HepG2 (cell line): Measurements from ENCODE around the gene SLIT3. TPM values are rescaled to one million over a fixed set of nuclear protein-coding genes. Genes with fewer than 3 reads are reported as not detected.

Experiments
- ATAC-seq: fragments of 200-7000 bp; cut with Tn5 transposase; 3 replicates; pipeline ENCODE4 v1.9.1; 2020; ENCODE audit warnings: mild to moderate bottlenecking, moderate library complexity
- BruUV-seq: library from RNA; stranded (reverse); fragments of 400-500 nt; replicated peaks from 2 replicates; lab custom pipeline; 2021; lab: Mats Ljungman, UMichigan
- CTCF ChIA-PET: fragments of 300-600 bp; formaldehyde crosslinking; extraction: SDS; loops from one replicate; lab custom pipeline; 2021; ENCODE audit warnings: low total read pairs, inconsistent platforms, low intra/inter-chr PET ratio; lab: Yijun Ruan, JAX
- POLR2A ChIA-PET: fragments of 350-600 bp; sonication (Branson Sonifier 250); formaldehyde crosslinking; loops from one replicate; lab custom pipeline; 2020; ENCODE audit warnings: antibody characterized with exemption, inconsistent platforms; lab: Yijun Ruan, JAX
- DNase-seq: peaks from one replicate; pipeline ENCODE4 v3.0.0-alpha.2; 2015; ENCODE audit warnings: low spot score
- FAIRE-seq: peaks from 3 replicates; lab custom pipeline; 2011; peaks lifted over from hg19 to GRCh38; lab: Jason Lieb, UNC
- H2AFZ ChIP-seq: one replicate; pipeline ENCODE4 v1.6.1; 2011; ENCODE audit warnings: low read length, inconsistent platforms
- H3K27ac ChIP-seq: fragments of 300-600 bp; 3 replicates; pipeline ENCODE4 v1.8.0; 2011; ENCODE audit warnings: mixed run types, mild to moderate bottlenecking, mixed read lengths, low read length, inconsistent platforms; ENCODE audit not compliant: insufficient read depth; ENCODE audit errors: extremely low read length
- H3K27me3 ChIP-seq, 2 experiments: fragments of 200-600 bp in 1 of 2; 2 replicates in 1 of 2; 3 replicates in 1 of 2; pipeline versions ENCODE4 v1.6.0 to v1.8.0; 2011; ENCODE audit warnings: low read length in 2 of 2, mild to moderate bottlenecking in 2 of 2, moderate library complexity in 2 of 2, inconsistent platforms in 1 of 2; ENCODE audit not compliant: insufficient read depth in 2 of 2, control insufficient read depth in 1 of 2
- H3K36me3 ChIP-seq, 2 experiments: fragments of 200-600 bp in 1 of 2; replicated peaks in 1 of 2; 2 replicates in 1 of 2; 3 replicates in 1 of 2; pipeline versions ENCODE4 v1.5.1 to v1.8.0; 2011; ENCODE audit warnings: low read length in 2 of 2, inconsistent platforms in 1 of 2; ENCODE audit not compliant: insufficient read depth in 2 of 2, control insufficient read depth in 1 of 2
- H3K4me1 ChIP-seq: 2 replicates; pipeline ENCODE4 v1.5.1; 2012; ENCODE audit warnings: low read length, inconsistent platforms; ENCODE audit not compliant: insufficient read depth
- H3K4me2 ChIP-seq: 2 replicates; pipeline ENCODE4 v1.6.0; 2011; ENCODE audit warnings: low read depth, low read length, inconsistent platforms
- H3K4me3 ChIP-seq, 3 experiments: fragments of 200-600 bp in 1 of 3; sonication (generic), shearing (Covaris generic) in 1 of 3; replicated peaks in 1 of 3; 2 replicates each; pipeline ENCODE4 v1.5.1; 2011 to 2016; ENCODE audit warnings: low read length in 3 of 3, inconsistent platforms in 2 of 3, low read depth in 2 of 3, mild to moderate bottlenecking in 2 of 3, control low read depth in 1 of 3, mixed read lengths in 1 of 3; ENCODE audit not compliant: insufficient read depth in 1 of 3
- H3K79me2 ChIP-seq: one replicate; pipeline ENCODE4 v1.6.1; 2011; ENCODE audit warnings: low read length, inconsistent platforms; ENCODE audit not compliant: insufficient read depth
- H3K9ac ChIP-seq: 2 replicates; pipeline ENCODE4 v1.6.0; 2011; ENCODE audit warnings: mild to moderate bottlenecking, low read depth, low read length, inconsistent platforms; ENCODE audit not compliant: insufficient read depth
- H3K9me3 ChIP-seq: 2 replicates; pipeline ENCODE4 v1.5.1; 2012; ENCODE audit warnings: mild to moderate bottlenecking, low read length
- H4K20me1 ChIP-seq: 2 replicates; pipeline ENCODE4 v1.6.0; 2011; ENCODE audit warnings: inconsistent platforms, mild to moderate bottlenecking, low read length, moderate library complexity; ENCODE audit not compliant: insufficient read depth
- DMAP1 ChIP-seq: IDR thresholded peaks from 2 replicates; pipeline ENCODE4 v1.6.1; 2016
- DNMT3B ChIP-seq: conservative IDR thresholded peaks from 2 replicates; pipeline ENCODE4 v1.6.1; 2016; ENCODE audit warnings: missing biosample characterization, control low read depth
- GZF1 ChIP-seq: sonication (generic); formaldehyde crosslinking; IDR thresholded peaks from 2 replicates; pipeline ENCODE4 v1.5.1; 2020; ENCODE audit warnings: mild to moderate bottlenecking, missing genetic modification reagents
- HDAC6 ChIP-seq: fragments of 200-600 bp; sonication (generic); IDR thresholded peaks from 2 replicates; pipeline ENCODE4 v1.7.0; 2017; ENCODE audit warnings: mild to moderate bottlenecking, antibody characterized with exemption, low read length, low read depth
- JUND ChIP-seq: sonication (generic); formaldehyde crosslinking; IDR thresholded peaks from 2 replicates; pipeline ENCODE4 v1.8.0; 2022; ENCODE audit warnings: mild to moderate bottlenecking, missing genetic modification reagents
- MTA1 ChIP-seq: sonication (generic); formaldehyde crosslinking; IDR thresholded peaks from 2 replicates; pipeline ENCODE4 v1.4.0; 2020; ENCODE audit warnings: missing genetic modification reagents, mild to moderate bottlenecking, borderline replicate concordance
- MTF1 ChIP-seq: sonication (generic); formaldehyde crosslinking; IDR thresholded peaks from 2 replicates; pipeline ENCODE4 v1.5.0; 2020; ENCODE audit warnings: missing genetic modification reagents
- PBX3 ChIP-seq: sonication (generic); formaldehyde crosslinking; IDR thresholded peaks from 2 replicates; pipeline ENCODE4 v1.8.1; 2023; ENCODE audit warnings: missing genetic modification reagents, inconsistent platforms, borderline replicate concordance
- SALL1 ChIP-seq: sonication (generic); formaldehyde crosslinking; IDR thresholded peaks from 2 replicates; pipeline ENCODE4 v1.8.0; 2022; ENCODE audit warnings: mild to moderate bottlenecking, missing genetic modification reagents
- STAG1 ChIP-seq: sonication (generic); formaldehyde crosslinking; IDR thresholded peaks from 2 replicates; pipeline ENCODE4 v1.4.0; 2020; ENCODE audit warnings: missing genetic modification reagents
- ZBED4 ChIP-seq: sonication (generic); formaldehyde crosslinking; IDR thresholded peaks from 2 replicates; pipeline ENCODE4 v1.4.0; 2020; ENCODE audit warnings: missing genetic modification reagents, borderline replicate concordance
- ZBTB46 ChIP-seq: sonication (generic); formaldehyde crosslinking; IDR thresholded peaks from 2 replicates; pipeline ENCODE4 v1.4.0; 2020; ENCODE audit warnings: mild to moderate bottlenecking, missing genetic modification reagents, borderline replicate concordance
- ZNF225 ChIP-seq: sonication (generic); formaldehyde crosslinking; IDR thresholded peaks from 2 replicates; pipeline ENCODE4 v1.4.0; 2020; ENCODE audit warnings: mild to moderate bottlenecking, missing genetic modification reagents
- ZNF556 ChIP-seq: sonication (generic); formaldehyde crosslinking; IDR thresholded peaks from 2 replicates; pipeline ENCODE4 v1.4.0; 2020; ENCODE audit warnings: mild to moderate bottlenecking, missing genetic modification reagents, borderline replicate concordance
- ZNF652 ChIP-seq: IDR thresholded peaks from 2 replicates; pipeline ENCODE4 v1.6.1; 2016; ENCODE audit warnings: low read depth, borderline replicate concordance
- ZNF672 ChIP-seq: sonication (generic); formaldehyde crosslinking; IDR thresholded peaks from 2 replicates; pipeline ENCODE4 v1.8.1; 2022; ENCODE audit warnings: missing genetic modification reagents
- ZNF879 ChIP-seq: sonication (generic); formaldehyde crosslinking; IDR thresholded peaks from 2 replicates; pipeline ENCODE4 v1.8.1; 2023; ENCODE audit warnings: missing genetic modification reagents
- WGBS: methylation state at CpG from one replicate; pipeline ENCODE4 v1.1.6; 2017; ENCODE audit warnings: low lambda C conversion rate; 5-methylcytosine and 5-hydroxymethylcytosine counted together
- in situ Hi-C: cut with HindIII; loops from 2 replicates; pipeline ENCODE4 v1.10.0; 2017; ENCODE audit warnings: low pct_unique_long_range_greater_than_20kb; ENCODE audit not compliant: extremely low pct_ligation_motif_present
- intact Hi-C: fragments of 100-400 bp; cut with micrococcal nuclease; formaldehyde crosslinking; loops from one replicate; pipeline ENCODE4 v1.10.0; 2022; ENCODE audit not compliant: unreplicated experiment
- polyA plus RNA-seq, 8 experiments: library from polyadenylated mRNA; depleted of rRNA in 3 of 8; stranded (reverse) in 7 of 8; unstranded in 1 of 8; fragments of >200 nt; fragmentation: Illumina TruSeq in 4 of 8; extraction: Trizol in 4 of 8; gene quantifications; 2 replicates each; pipeline versions ENCODE4 v1.2.1 to v1.2.3, GENCODE V29; 2011 to 2016; ENCODE audit warnings: low read depth in 4 of 8, missing spikeins in 1 of 8, mixed read lengths in 1 of 8; ENCODE audit not compliant: insufficient read depth in 1 of 8
- total RNA-seq, 5 experiments: library from RNA; depleted of rRNA; stranded (reverse); fragments of >200 nt; fragmentation: Illumina TruSeq; extraction: Trizol; gene quantifications; 2 replicates each; pipeline ENCODE4 v1.2.3, GENCODE V29; 2016; ENCODE audit warnings: low read depth in 1 of 5

Gene SLIT3
- total and polyA plus RNA-seq, 2 of the 13 experiments (the other 11 are each of a cell fraction or from before 2014, with no cell fraction given): not detected

GRCh38 chr5:168995024-168995423, 305.9 kb downstream of the SLIT3 start (continued):
- no peak for TF ChIP-seq ZNF225 (CRISPR knock-in tag)
- no peak for TF ChIP-seq MTF1 (CRISPR knock-in tag)
- TF ChIP-seq, all 625 proteins: peak for 0

- no TSS peak for BruUV-seq
- Histone ChIP-seq H3K27ac (no peak overlapping the region), H3K27me3 (peaks cover 2 to 51% of the 10 kb centered on the region in 2 experiments; a peak in 3 of 5 replicates), H3K4me1 (peaks cover 8% of the 10 kb centered on the region; the same call in 1 of the 2 replicates), H3K36me3 (no peaks in the 10 kb centered on the region), H3K4me3 (no peak overlapping the region), H3K9me3 (no peaks in the 10 kb centered on the region), H2AFZ (no peak overlapping the region), H3K9ac (no peak overlapping the region), H4K20me1 (no peaks in the 10 kb centered on the region), H3K4me2 (no peak overlapping the region), H3K79me2 (no peaks in the 10 kb centered on the region)
- ATAC-seq (peak; percentile 67), DNase-seq (peak; percentile 16), FAIRE-seq (no peak)
- intact Hi-C loops: no loop called here
- ChIA-PET CTCF (no interaction called here), POLR2A (no interaction called here)
- in situ Hi-C loops: loop anchor here (25.0 kb wide), 1 partner anchor 595 kb away; the partner anchor contains the start of gene SPDL1
- WGBS: 66% methylated on average over 9 of the region's 11 CpGs
- TF ChIP-seq MTA1 (CRISPR knock-in tag): no peak
- no peak for TF ChIP-seq DMAP1 (CRISPR knock-in tag)
- no peak for TF ChIP-seq ZNF672 (CRISPR knock-in tag)
- TF ChIP-seq STAG1 (CRISPR knock-in tag): peak; percentile 25
- TF ChIP-seq ZNF556 (CRISPR knock-in tag): no peak
- TF ChIP-seq SALL1 (CRISPR knock-in tag): no peak
- TF ChIP-seq GZF1: no peak
- TF ChIP-seq PBX3: no peak
- TF ChIP-seq ZBTB46 (CRISPR knock-in tag): no peak
- no peak for TF ChIP-seq JUND (CRISPR knock-in tag)
- TF ChIP-seq ZNF879: no peak
- TF ChIP-seq HDAC6: no peak
- TF ChIP-seq ZNF652 (CRISPR knock-in tag): no peak
- no peak for TF ChIP-seq DNMT3B (CRISPR knock-in tag)
- TF ChIP-seq ZBED4 (CRISPR knock-in tag): no peak
Measured at GRCh38 chr5:168992687-168993086, 308.3 kb downstream of the SLIT3 start.
